Right atrium auricular region (tissue), 2 donors: ENCODE data around the gene TMEM203. TPM values are rescaled to one million over a fixed set of nuclear protein-coding genes. Genes with fewer than 3 reads are reported as not detected.
"Not testable (repeated sequence)": the region's sequence is repeated elsewhere in the genome, so short reads cannot be mapped to it uniquely, and the experiment has no call there.

Source experiments
- DNase-seq: peaks from one replicate; pipeline ENCODE4 v3.0.0-alpha.2; 2019; ENCODE audit warnings: low spot score
- H3K27ac ChIP-seq, 2 donors: fragments of 200-600 bp; sonication (generic); 1 replicate in 1 of 2; 2 replicates in 1 of 2; pipeline ENCODE4 v1.5.1; 2016 to 2019
- H3K27me3 ChIP-seq, 2 donors: fragments of 200-600 bp; sonication (generic); one replicate each; pipeline versions ENCODE4 v1.5.1 to v1.6.0; 2017 to 2019
- H3K36me3 ChIP-seq: fragments of 200-600 bp; sonication (generic); one replicate; pipeline ENCODE4 v1.5.1; 2016
- H3K4me1 ChIP-seq, 2 donors: fragments of 200-600 bp; sonication (generic); one replicate each; pipeline versions ENCODE4 v1.5.1 to v1.6.0; 2017 to 2019
- H3K4me3 ChIP-seq, 2 donors: fragments of 200-600 bp; sonication (generic); 1 replicate in 1 of 2; 2 replicates in 1 of 2; pipeline ENCODE4 v1.5.1; 2017 to 2019; ENCODE audit warnings: mild to moderate bottlenecking in 1 of 2, moderate library complexity in 1 of 2
- H3K9me3 ChIP-seq, 2 donors: fragments of 200-600 bp; sonication (generic); one replicate each; pipeline ENCODE4 v1.5.1; 2019
- CTCF ChIP-seq, 2 donors: fragments of 200-600 bp; sonication (generic); IDR thresholded peaks; one replicate each; pipeline ENCODE4 v1.5.1; 2019; ENCODE audit warnings: antibody characterized with exemption in 2 of 2
- total RNA-seq, 2 donors: library from RNA; depleted of rRNA; stranded (reverse); fragments of >200 nt; gene quantifications; one replicate each; pipeline ENCODE4 v1.1.0, GENCODE V29; 2016

Gene TMEM203
- total RNA-seq, 2 donors from 2014 or later: 31.4 to 33.9 TPM

GRCh38 chr9:137241490-137242268 lies 36.2 kb upstream of the TMEM203 start:
- Histone ChIP-seq H3K27ac (peak overlapping the region; percentile 88 to 94), H3K27me3 (no peaks in the 10 kb centered on the region), H3K4me3 (peak overlapping the region; percentile 84), H3K4me1 (peaks cover 0 to 61% of the 10 kb centered on the region in 2 donors), H3K36me3 (peaks cover 23% of the 10 kb centered on the region), H3K9me3 (no peaks in the 10 kb centered on the region)
- peak; percentile 71 for DNase-seq
- TF ChIP-seq CTCF (IDR thresholded peaks at IDR 0.05): no peak

GRCh38 chr9:137240841-137241489 lies 35.5 kb upstream of the TMEM203 start, which contains the start of gene TUBB4B:
Gene TUBB4B, plus strand, starts transcription at chr9:137241287. Its CDS starts 74 bp downstream, at chr9:137241361.
- Histone ChIP-seq H3K36me3 (peaks cover 23% of the 10 kb centered on the region), H3K4me3 (peak within 1 kb of the TSS; percentile 84), H3K27ac (peak within 1 kb of the TSS; percentile 95 to 99), H3K4me1 (peaks cover 0 to 68% of the 10 kb centered on the region in 2 donors), H3K9me3 (no peaks in the 10 kb centered on the region), H3K27me3 (no peaks in the 10 kb centered on the region)
- TF ChIP-seq CTCF (IDR thresholded peaks at IDR 0.05): no peak
- DNase-seq: peak; percentile 100

GRCh38 chr9:137240318-137240840 lies 34.9 kb upstream of the TMEM203 start:
- H3K27me3 ChIP-seq: no peaks in the 10 kb centered on the region
- peak overlapping the region; percentile 95 to 99 for H3K27ac ChIP-seq
- peak; percentile 76 for DNase-seq
- peak overlapping the region; percentile 42 to 74 for H3K4me3 ChIP-seq
- H3K9me3 ChIP-seq: no peaks in the 10 kb centered on the region
- H3K36me3 ChIP-seq: peaks cover 23% of the 10 kb centered on the region
- peaks cover 0 to 74% of the 10 kb centered on the region in 2 donors for H3K4me1 ChIP-seq
- peak in 1 of 2 donors; percentile 28 for TF ChIP-seq CTCF (IDR thresholded peaks at IDR 0.05)

- peaks cover 0 to 74% of the 10 kb centered on the region in 2 donors for H3K4me1 ChIP-seq
- peaks cover 23% of the 10 kb centered on the region for H3K36me3 ChIP-seq
- H3K4me3 ChIP-seq: peak overlapping the region; percentile 42 to 74
- not testable (repeated sequence) for H3K9me3 ChIP-seq, DNase-seq, H3K27me3 ChIP-seq
- peak overlapping the region; percentile 95 to 99 for H3K27ac ChIP-seq
These were observed 34.2 kb upstream of the TMEM203 start for GRCh38 chr9:137239541-137240200.

- no peak overlapping the region for H3K4me3 ChIP-seq
- H3K27me3 ChIP-seq: no peaks in the 10 kb centered on the region
- no peaks in the 10 kb centered on the region for H3K9me3 ChIP-seq
- peak overlapping the region in 1 of 2 donors; percentile 43 for H3K27ac ChIP-seq
- DNase-seq: no peak
- peaks cover 0 to 61% of the 10 kb centered on the region in 2 donors for H3K4me1 ChIP-seq
- TF ChIP-seq CTCF (IDR thresholded peaks at IDR 0.05): no peak
- peaks cover 15% of the 10 kb centered on the region for H3K36me3 ChIP-seq
These were observed 32.6 kb upstream of the TMEM203 start for GRCh38 chr9:137237759-137238726.
